Vagina (tissue), 2 donors: ENCODE measurements around the gene SEC16A.

Experiments used
- CTCF ChIP-seq, 3 experiments: fragments of 450-650 bp in 2 of 3; fragments of 200-600 bp in 1 of 3; sonication (generic) in 1 of 3; IDR thresholded peaks; one replicate each; pipeline ENCODE4 v1.5.1; 2017 to 2019; ENCODE audit warnings: antibody characterized with exemption in 3 of 3, mild to moderate bottlenecking in 2 of 3, moderate library complexity in 2 of 3
- POLR2A ChIP-seq, 2 donors: fragments of 450-650 bp; IDR thresholded peaks; one replicate each; pipeline ENCODE4 v1.6.1; 2017; ENCODE audit warnings: antibody characterized with exemption in 2 of 2, mild to moderate bottlenecking in 2 of 2, moderate library complexity in 2 of 2

GRCh38 chr9:136483589-136484152 is 831 bp upstream of the SEC16A start:
- no peak for TF ChIP-seq CTCF (IDR thresholded peaks at IDR 0.05)
- TF ChIP-seq POLR2A (IDR thresholded peaks at IDR 0.05): no peak
